Stomach (tissue), 9 donors: ENCODE measurements around the gene SH3BGRL3. TPM values are rescaled to one million over a fixed set of nuclear protein-coding genes. Genes with fewer than 3 reads are reported as not detected.

Source experiments
- DNase-seq, 2 donors: peaks; one replicate each; pipeline versions ENCODE4 v3.0.0 to v3.0.0-alpha.2; 2013 to 2019
- H3K27ac ChIP-seq, 5 donors: fragments of 200-600 bp in 4 of 5; sonication (generic) in 4 of 5; one replicate each; pipeline ENCODE4 v1.5.1; 2013 to 2019; ENCODE audit warnings: mild to moderate bottlenecking in 1 of 5, moderate library complexity in 1 of 5
- H3K27me3 ChIP-seq, 3 donors: fragments of 200-600 bp; sonication (generic); one replicate each; pipeline ENCODE4 v1.5.1; 2017 to 2019; ENCODE audit warnings: mixed run types in 1 of 3
- H3K36me3 ChIP-seq, 4 donors: fragments of 200-600 bp; sonication (generic); 1 replicate in 3 of 4; 2 replicates in 1 of 4; pipeline ENCODE4 v1.5.1; 2016 to 2019
- H3K4me1 ChIP-seq, 4 donors: fragments of 200-600 bp; sonication (generic); one replicate each; pipeline ENCODE4 v1.5.1; 2016 to 2019
- H3K4me3 ChIP-seq, 4 donors: fragments of 200-600 bp; sonication (generic) in 3 of 4; one replicate each; pipeline ENCODE4 v1.5.1; 2016 to 2019; ENCODE audit warnings: mild to moderate bottlenecking in 1 of 4
- H3K9me3 ChIP-seq, 4 donors: fragments of 200-600 bp; sonication (generic); one replicate each; pipeline ENCODE4 v1.5.1; 2016 to 2019
- CTCF ChIP-seq, 7 experiments: fragments of 450-650 bp in 4 of 7; fragments of 200-600 bp in 3 of 7; sonication (generic) in 3 of 7; IDR thresholded peaks; one replicate each; pipeline ENCODE4 v1.5.1; 2016 to 2019; ENCODE audit warnings: antibody characterized with exemption in 7 of 7, control low read depth in 2 of 7, mild to moderate bottlenecking in 1 of 7
- EP300 ChIP-seq: sonication (generic); formaldehyde crosslinking; IDR thresholded peaks from one replicate; pipeline ENCODE4 v1.6.1; 2017; ENCODE audit warnings: antibody characterized with exemption
- POLR2A ChIP-seq, 4 donors: fragments of 450-650 bp; IDR thresholded peaks; one replicate each; pipeline ENCODE4 v1.6.1; 2016; ENCODE audit warnings: antibody characterized with exemption in 4 of 4, control low read depth in 2 of 4, mild to moderate bottlenecking in 1 of 4, moderate library complexity in 1 of 4
- POLR2AphosphoS5 ChIP-seq, 3 donors: sonication (generic); formaldehyde crosslinking; IDR thresholded peaks; one replicate each; pipeline ENCODE4 v1.6.1; 2016; ENCODE audit warnings: antibody characterized with exemption in 3 of 3
- WGBS, 5 donors: extraction: QIAGEN DNeasy Blood & Tissue Kit in 3 of 5; methylation state at CpG; one replicate each; pipeline versions ENCODE4 v1.1.5 to v1.1.7; 2013 to 2018; 5-methylcytosine and 5-hydroxymethylcytosine counted together
- intact Hi-C: fragments of 100-400 bp; cut with DNase I; formaldehyde crosslinking; loops from one replicate; pipeline ENCODE4 v1.15.1; 2023; ENCODE audit warnings: low total_unique reads
- polyA plus RNA-seq, 3 donors: library from polyadenylated mRNA; stranded (reverse); fragments of 200-250 nt; gene quantifications; one replicate each; pipeline ENCODE4 v1.2.3, GENCODE V29; 2013
- total RNA-seq, 5 donors: library from RNA; depleted of rRNA; stranded (reverse); fragments of >200 nt; gene quantifications; one replicate each; pipeline versions ENCODE4 v1.1.0 to v1.2.3, GENCODE V29; 2014 to 2016
- donor health status: healthy with polysubstance abuse.
- donor health status: Bipolar disorder and iron deficiency.
- donor health status: healthy.

SH3BGRL3 gene
- total and polyA plus RNA-seq, 8 donors = 7.2 to 267 (median 79.3) TPM

GRCh38 chr1:26330276-26330675 lies 50.4 kb downstream of the SH3BGRL3 start:
- no peaks in the 10 kb centered on the region for H3K9me3 ChIP-seq
- H3K36me3 ChIP-seq = no peaks in the 10 kb centered on the region
- no peak for TF ChIP-seq POLR2AphosphoS5 (IDR thresholded peaks at IDR 0.05)
- TF ChIP-seq CTCF (IDR thresholded peaks at IDR 0.05) = no peak
- no peak for TF ChIP-seq EP300
- TF ChIP-seq POLR2A (IDR thresholded peaks at IDR 0.05) = no peak
- WGBS, 5 donors = 84 to 93% (median 89%) methylated on average over 5 of the region's 5 CpGs
- no peak overlapping the region for H3K4me3 ChIP-seq
- DNase-seq = no peak
- intact Hi-C loops = no loop called here
- H3K4me1 ChIP-seq = peaks cover 0 to 2% (median under 1%) of the 10 kb centered on the region in 4 donors
- peaks cover 0 to 47% (median 6%) of the 10 kb centered on the region in 3 donors for H3K27me3 ChIP-seq
- H3K27ac ChIP-seq = no peak overlapping the region

Other genes with a start within 250 kb of the SH3BGRL3 start
- 1 to 10 TPM in 1 of 5 donors, not detected in 4; 2.0 TPM for gene SLC30A2, start 234.0 kb upstream of the SH3BGRL3 start, total RNA-seq
- gene SLC30A2, start 234.0 kb upstream of the SH3BGRL3 start, polyA plus RNA-seq = under 1 TPM in 2 of 3 donors, not detected in 1; 0.30 to 0.46 TPM
- gene TRIM63, start 212.5 kb upstream of the SH3BGRL3 start, total RNA-seq = under 1 TPM in 1 of 5 donors, not detected in 4; 0.37 TPM
- gene TRIM63, start 212.5 kb upstream of the SH3BGRL3 start, polyA plus RNA-seq = 1 to 10 TPM in 1 of 3 donors, under 1 TPM in 2; 0.40 to 6.0 (median 0.44) TPM
- 10 to 100 TPM in 3 of 5 donors, 1 to 10 TPM in 2; 1.8 to 33.8 (median 11.0) TPM for gene PDIK1L, start 168.3 kb upstream of the SH3BGRL3 start, total RNA-seq
- gene PDIK1L, start 168.3 kb upstream of the SH3BGRL3 start, polyA plus RNA-seq = 1 to 10 TPM; 2.6 to 4.1 (median 2.9) TPM
- 10 to 100 TPM in 1 of 5 donors, 1 to 10 TPM in 1, not detected in 3; 1.3 to 15.6 TPM for gene FAM110D, start 121.0 kb upstream of the SH3BGRL3 start, total RNA-seq
- gene FAM110D, start 121.0 kb upstream of the SH3BGRL3 start, polyA plus RNA-seq = 1 to 10 TPM in 2 of 3 donors, under 1 TPM in 1; 1.00 to 2.7 (median 1.4) TPM
- not detected for gene C1orf232, start 111.1 kb upstream of the SH3BGRL3 start, total RNA-seq
- not detected for gene C1orf232, start 111.1 kb upstream of the SH3BGRL3 start, polyA plus RNA-seq
- 10 to 100 TPM in 4 of 5 donors, not detected in 1; 10.6 to 74.1 (median 39.3) TPM for gene ZNF593, start 110.2 kb upstream of the SH3BGRL3 start, total RNA-seq
- 100 to 1,000 TPM; 101 to 138 (median 133) TPM for gene ZNF593, start 110.2 kb upstream of the SH3BGRL3 start, polyA plus RNA-seq
- not detected for gene ZNF593OS, start 108.3 kb upstream of the SH3BGRL3 start, total RNA-seq
- gene ZNF593OS, start 108.3 kb upstream of the SH3BGRL3 start, polyA plus RNA-seq = under 1 TPM in 2 of 3 donors, not detected in 1; 0.30 to 0.76 TPM
- gene CNKSR1, start 102.6 kb upstream of the SH3BGRL3 start, total RNA-seq = 10 to 100 TPM; 13.6 to 70.3 (median 27.7) TPM
- 10 to 100 TPM; 10.4 to 23.0 (median 13.3) TPM for gene CNKSR1, start 102.6 kb upstream of the SH3BGRL3 start, polyA plus RNA-seq
- gene CATSPER4, start 89.5 kb upstream of the SH3BGRL3 start, total RNA-seq = not detected
- not detected for gene CATSPER4, start 89.5 kb upstream of the SH3BGRL3 start, polyA plus RNA-seq
- gene CEP85, start 45.9 kb upstream of the SH3BGRL3 start, total RNA-seq = 10 to 100 TPM in 3 of 5 donors, 1 to 10 TPM in 1, under 1 TPM in 1; 0.58 to 21.0 (median 10.3) TPM
- 1 to 10 TPM; 2.1 to 5.3 (median 2.7) TPM for gene CEP85, start 45.9 kb upstream of the SH3BGRL3 start, polyA plus RNA-seq
- gene UBXN11, start 26.6 kb downstream of the SH3BGRL3 start, total RNA-seq = 10 to 100 TPM in 3 of 5 donors, 1 to 10 TPM in 2; 7.3 to 12.9 (median 12.2) TPM
- gene UBXN11, start 26.6 kb downstream of the SH3BGRL3 start, polyA plus RNA-seq = 10 to 100 TPM; 14.4 to 26.3 (median 19.3) TPM
- gene CD52, start 37.9 kb downstream of the SH3BGRL3 start, total RNA-seq = 10 to 100 TPM in 2 of 5 donors, 1 to 10 TPM in 1, not detected in 2; 5.1 to 15.2 (median 10.7) TPM
- 10 to 100 TPM; 27.3 to 68.2 (median 48.7) TPM for gene CD52, start 37.9 kb downstream of the SH3BGRL3 start, polyA plus RNA-seq
- 10 to 100 TPM in 1 of 5 donors, 1 to 10 TPM in 3, under 1 TPM in 1; 0.92 to 12.7 (median 2.3) TPM for gene CRYBG2, start 74.0 kb downstream of the SH3BGRL3 start, total RNA-seq
- gene CRYBG2, start 74.0 kb downstream of the SH3BGRL3 start, polyA plus RNA-seq = 10 to 100 TPM in 1 of 3 donors, 1 to 10 TPM in 1, under 1 TPM in 1; 0.15 to 66.8 (median 4.0) TPM
- 1 to 10 TPM in 1 of 5 donors, not detected in 4; 3.6 TPM for gene ZNF683, start 92.7 kb downstream of the SH3BGRL3 start, total RNA-seq
- gene ZNF683, start 92.7 kb downstream of the SH3BGRL3 start, polyA plus RNA-seq = 1 to 10 TPM in 1 of 3 donors, under 1 TPM in 2; 0.25 to 1.5 (median 0.28) TPM
- not detected for gene LIN28A, start 130.7 kb downstream of the SH3BGRL3 start, total RNA-seq
- not detected for gene LIN28A, start 130.7 kb downstream of the SH3BGRL3 start, polyA plus RNA-seq
- 10 to 100 TPM; 32.1 to 63.6 (median 48.1) TPM for gene DHDDS, start 152.2 kb downstream of the SH3BGRL3 start, total RNA-seq
- 10 to 100 TPM; 15.3 to 41.4 (median 20.8) TPM for gene DHDDS, start 152.2 kb downstream of the SH3BGRL3 start, polyA plus RNA-seq
- 100 to 1,000 TPM in 4 of 5 donors, 10 to 100 TPM in 1; 70.1 to 897 (median 422) TPM for gene HMGN2, start 192.4 kb downstream of the SH3BGRL3 start, total RNA-seq
- 100 to 1,000 TPM; 418 to 629 (median 615) TPM for gene HMGN2, start 192.4 kb downstream of the SH3BGRL3 start, polyA plus RNA-seq
- gene RPS6KA1, start 249.7 kb downstream of the SH3BGRL3 start, total RNA-seq = 100 to 1,000 TPM in 1 of 5 donors, 10 to 100 TPM in 4; 15.2 to 769 (median 46.7) TPM
- gene RPS6KA1, start 249.7 kb downstream of the SH3BGRL3 start, polyA plus RNA-seq = 10 to 100 TPM; 21.4 to 37.9 (median 25.5) TPM